Hematopoietic multipotent progenitor cell treated with erythropoietin and hydrocortisone succinate and interleukin-3 and kit ligand, for 8 days (in vitro differentiated cells): ENCODE results near the gene PPWD1.

Experiments
- DNase-seq: peaks from one replicate; pipeline ENCODE4 v3.0.0-alpha.2; 2015

PPWD1 gene

DNA sequence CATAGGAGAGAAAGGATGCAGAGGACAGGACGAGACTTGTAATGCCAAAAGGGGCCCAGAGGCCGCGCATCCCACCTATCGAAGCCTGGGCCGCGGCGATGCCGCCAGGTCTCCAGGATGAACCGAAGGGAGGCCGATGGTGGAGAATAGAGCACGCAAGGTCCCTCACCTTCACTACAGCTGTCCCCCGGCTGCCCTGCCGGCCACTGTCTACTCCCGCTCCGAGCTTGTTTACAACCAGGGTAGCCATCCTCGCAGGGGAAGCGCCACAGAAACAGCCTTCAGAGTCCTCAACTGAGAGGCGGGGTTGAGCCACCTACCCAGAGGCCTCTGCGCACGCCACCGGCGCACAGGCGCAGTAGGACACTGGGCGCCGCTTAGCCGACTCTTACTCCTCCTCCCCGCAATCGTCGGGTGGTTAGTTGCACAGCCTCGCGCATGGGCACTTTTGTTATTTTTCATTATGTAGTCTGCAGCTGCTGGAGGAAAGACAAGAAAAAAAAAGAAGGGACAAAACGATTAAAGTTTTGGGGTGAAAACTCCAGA is 61.0 kb downstream of the PPWD1 start, which contains the start of gene TRIM23:
TSS of gene TRIM23 (minus strand) at position 309 of the 546 bp plus-strand sequence. CDS start at position 250, 59 bp downstream.
- DNase-seq: peak; percentile 95

DNA sequence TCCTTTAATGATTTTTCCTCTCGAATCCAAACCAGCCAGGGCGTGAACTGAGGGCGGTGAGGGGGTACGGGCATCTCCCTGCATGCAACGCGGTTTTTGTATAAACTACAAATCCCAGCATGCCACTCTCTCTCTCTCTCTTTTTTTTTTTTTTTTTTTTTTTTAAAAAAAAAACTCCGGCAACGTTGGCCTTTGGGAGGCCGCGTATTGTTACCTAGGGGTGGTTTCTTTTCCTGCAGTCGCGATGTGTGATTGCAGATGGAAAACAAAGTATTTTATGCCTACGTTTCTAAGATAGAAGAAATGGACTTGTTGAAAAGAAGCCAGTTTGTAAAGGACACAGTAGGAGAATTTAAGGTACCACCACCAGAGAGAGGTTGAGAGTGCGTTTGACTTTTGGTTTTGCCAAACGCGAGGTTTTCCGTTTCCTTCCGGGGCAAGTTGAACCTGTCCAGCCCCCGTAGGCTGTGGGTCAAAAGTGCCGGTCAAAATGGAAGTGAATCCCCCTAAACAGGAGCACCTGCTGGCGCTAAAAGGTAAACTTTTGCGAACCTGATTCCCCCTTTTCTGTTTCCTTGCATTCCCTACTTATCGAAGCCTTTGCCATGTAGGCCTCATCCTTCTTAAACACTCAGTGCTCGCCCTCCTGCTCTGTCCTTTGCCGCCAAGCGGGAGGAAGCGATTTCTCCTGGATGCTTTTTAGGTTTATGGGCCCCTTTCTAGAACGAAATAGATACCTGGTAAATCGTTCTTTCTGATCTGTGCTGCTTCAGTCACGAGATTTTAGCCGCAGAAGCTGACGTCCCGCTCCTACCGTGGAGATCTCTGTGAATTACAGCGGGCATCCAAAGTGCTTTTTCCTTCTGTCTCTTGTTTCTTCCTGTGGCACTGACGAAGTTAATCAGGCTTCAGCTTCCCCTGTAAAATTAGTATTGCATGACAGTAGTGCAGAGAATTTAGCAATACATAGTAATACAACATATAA is 61.8 kb downstream of the PPWD1 start, which contains the start of the genes SHLD3 and TRAPPC13:
TSS of gene SHLD3 (plus strand) at position 457 of the 985 bp plus-strand sequence. CDS start 4,561 bp downstream, outside the sequence.
TSS of gene TRAPPC13 (plus strand) at position 457 of the 985 bp plus-strand sequence. CDS start at position 491, 34 bp downstream.
- DNase-seq: peak; percentile 93

DNA sequence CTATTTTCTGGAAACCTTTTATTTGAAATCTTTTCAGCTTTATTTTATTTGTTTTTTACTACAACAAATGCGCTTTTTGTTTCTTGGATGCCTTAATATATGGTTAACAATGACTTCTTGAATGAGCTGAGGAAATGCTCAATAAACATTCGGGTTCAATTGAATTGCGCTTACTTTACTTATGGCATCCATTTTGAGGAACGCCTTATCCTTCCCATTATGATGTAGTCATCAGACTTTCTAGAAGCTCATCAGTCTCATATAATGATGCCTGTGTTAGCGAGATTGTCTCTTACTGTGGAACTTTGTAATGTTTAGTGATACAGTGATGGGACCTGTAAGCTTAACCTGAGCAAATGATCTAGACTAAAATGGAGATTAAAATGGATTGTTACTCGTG is 62.6 kb downstream of the PPWD1 start:
- peak; percentile 21 for DNase-seq

DNA sequence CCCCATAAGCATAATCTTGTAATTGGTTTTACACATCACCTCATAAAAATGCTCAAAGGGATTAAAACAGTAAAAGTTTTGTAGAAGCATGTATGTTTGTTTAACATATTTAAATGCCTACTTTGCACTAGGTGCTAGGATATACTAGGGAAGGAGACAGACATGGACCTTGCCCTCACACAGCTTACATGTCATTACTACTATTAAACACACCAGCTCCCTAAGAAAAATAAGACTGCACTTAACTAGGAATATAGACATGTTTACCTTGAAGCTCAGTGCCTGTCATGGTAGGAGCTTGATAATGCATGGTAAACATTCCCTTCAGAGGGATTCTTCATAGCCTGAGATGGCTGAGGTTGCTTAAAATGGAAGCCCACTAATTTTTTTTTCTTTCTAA is 67.9 kb downstream of the PPWD1 start:
- no peak for DNase-seq
